B cell (primary cell): Measurements from ENCODE around the gene ADARB2.

Source experiments
- EZH2 ChIP-seq: IDR thresholded peaks from 2 replicates; pipeline ENCODE4 v1.6.1; 2012; ENCODE audit warnings: borderline replicate concordance, low read depth, mild to moderate bottlenecking, moderate library complexity, low read length; ENCODE audit not compliant: insufficient read depth, poor library complexity, severe bottlenecking
- TF ChIP-seq, protein P1 (sequence below): fragments of 200-600 bp; IDR thresholded peaks from one replicate; pipeline ENCODE4 v1.8.0; 2022; ENCODE audit warnings: antibody characterized with exemption, mild to moderate bottlenecking

DNA sequence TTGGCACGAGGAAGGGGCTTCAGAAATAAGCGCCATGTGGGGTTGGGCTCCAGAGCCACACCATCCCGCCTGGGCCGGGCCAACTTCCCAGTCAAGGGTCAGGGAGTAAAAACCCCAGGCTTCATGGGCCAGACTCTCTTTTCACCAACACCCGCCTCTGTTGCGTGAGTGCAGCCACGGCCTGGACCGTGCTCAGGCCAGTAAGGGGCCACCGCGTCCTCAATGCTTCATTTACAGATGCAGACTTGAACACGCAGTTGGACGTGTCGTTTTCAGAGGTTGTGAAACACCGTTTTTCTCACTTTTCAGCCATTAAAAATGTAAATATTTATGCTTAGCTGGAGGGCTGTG, 520.1 kb downstream of the ADARB2 start:
- TF ChIP-seq, protein P1, sequence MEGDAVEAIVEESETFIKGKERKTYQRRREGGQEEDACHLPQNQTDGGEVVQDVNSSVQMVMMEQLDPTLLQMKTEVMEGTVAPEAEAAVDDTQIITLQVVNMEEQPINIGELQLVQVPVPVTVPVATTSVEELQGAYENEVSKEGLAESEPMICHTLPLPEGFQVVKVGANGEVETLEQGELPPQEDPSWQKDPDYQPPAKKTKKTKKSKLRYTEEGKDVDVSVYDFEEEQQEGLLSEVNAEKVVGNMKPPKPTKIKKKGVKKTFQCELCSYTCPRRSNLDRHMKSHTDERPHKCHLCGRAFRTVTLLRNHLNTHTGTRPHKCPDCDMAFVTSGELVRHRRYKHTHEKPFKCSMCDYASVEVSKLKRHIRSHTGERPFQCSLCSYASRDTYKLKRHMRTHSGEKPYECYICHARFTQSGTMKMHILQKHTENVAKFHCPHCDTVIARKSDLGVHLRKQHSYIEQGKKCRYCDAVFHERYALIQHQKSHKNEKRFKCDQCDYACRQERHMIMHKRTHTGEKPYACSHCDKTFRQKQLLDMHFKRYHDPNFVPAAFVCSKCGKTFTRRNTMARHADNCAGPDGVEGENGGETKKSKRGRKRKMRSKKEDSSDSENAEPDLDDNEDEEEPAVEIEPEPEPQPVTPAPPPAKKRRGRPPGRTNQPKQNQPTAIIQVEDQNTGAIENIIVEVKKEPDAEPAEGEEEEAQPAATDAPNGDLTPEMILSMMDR = no peak
- no peak for TF ChIP-seq EZH2
